Activated naive CD4-positive, alpha-beta T cell treated with anti-CD3 and anti-CD28 coated beads, Interleukin-2, amount 50 U/mL, for 24 hours (primary cell): ENCODE measurements around the gene GPHA2.

Experiments used
- H3K27ac Mint-ChIP-seq: one replicate; pipeline ENCODE4 v1.8.0; 2021; ENCODE audit warnings: mild to moderate bottlenecking, mixed read lengths
- H3K27me3 Mint-ChIP-seq: one replicate; pipeline ENCODE4 v1.8.0; 2021; ENCODE audit warnings: mixed read lengths
- H3K36me3 Mint-ChIP-seq: one replicate; pipeline ENCODE4 v1.8.0; 2021; ENCODE audit warnings: mixed read lengths
- H3K4me1 Mint-ChIP-seq: one replicate; pipeline ENCODE4 v1.8.0; 2021; ENCODE audit warnings: mixed read lengths
- H3K4me3 Mint-ChIP-seq: one replicate; pipeline ENCODE4 v1.8.0; 2021; ENCODE audit warnings: mild to moderate bottlenecking, mixed read lengths
- H3K9me3 Mint-ChIP-seq: one replicate; pipeline ENCODE4 v1.8.0; 2021; ENCODE audit warnings: mixed read lengths

Gene GPHA2

GRCh38 chr11:64891880-64892279 lies 43.8 kb downstream of the GPHA2 start:
- no peak overlapping the region for H3K27ac Mint-ChIP-seq
- no peak overlapping the region for H3K4me3 Mint-ChIP-seq
- H3K36me3 Mint-ChIP-seq: no peaks in the 10 kb centered on the region
- H3K4me1 Mint-ChIP-seq: peaks cover 11% of the 10 kb centered on the region
- H3K27me3 Mint-ChIP-seq: no peaks in the 10 kb centered on the region
- no peaks in the 10 kb centered on the region for H3K9me3 Mint-ChIP-seq

DNA sequence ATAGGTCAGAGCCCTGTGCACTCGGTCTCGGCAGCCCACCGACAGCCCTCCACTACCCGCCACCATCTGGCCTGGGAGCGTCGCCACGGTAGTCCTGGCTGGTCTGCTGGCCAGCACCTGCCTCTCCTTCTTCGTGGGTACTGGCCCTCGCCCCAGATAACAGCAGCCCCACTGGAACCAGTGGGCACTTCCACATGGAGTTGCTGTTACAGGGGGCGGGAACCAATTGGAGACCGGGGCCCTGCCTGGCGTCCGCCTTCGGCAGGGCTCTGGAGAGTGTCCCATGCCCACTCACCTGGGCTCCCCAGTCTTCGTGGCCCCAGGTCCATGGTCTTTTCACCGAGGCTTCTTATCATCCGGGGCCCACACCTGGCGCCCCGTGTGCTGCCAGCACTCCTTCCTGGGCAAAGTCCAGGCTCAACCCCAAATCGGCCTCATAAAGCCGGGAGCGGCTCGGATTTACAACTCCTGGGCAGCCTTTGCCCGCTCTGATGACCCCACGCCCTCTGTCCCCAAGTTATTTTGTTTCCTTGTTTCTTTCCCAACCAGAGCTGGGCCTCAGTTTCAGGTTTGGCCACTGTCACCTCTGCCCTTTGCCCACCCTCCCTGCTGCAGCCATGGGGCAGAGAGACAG lies 44.4 kb downstream of the GPHA2 start:
- H3K27me3 Mint-ChIP-seq: no peaks in the 10 kb centered on the region
- H3K36me3 Mint-ChIP-seq: no peaks in the 10 kb centered on the region
- H3K9me3 Mint-ChIP-seq: no peaks in the 10 kb centered on the region
- peaks cover 11% of the 10 kb centered on the region for H3K4me1 Mint-ChIP-seq
- H3K4me3 Mint-ChIP-seq: no peak overlapping the region
- H3K27ac Mint-ChIP-seq: no peak overlapping the region

- Mint-ChIP-seq H3K27me3 (no peaks in the 10 kb centered on the region), H3K36me3 (no peaks in the 10 kb centered on the region), H3K27ac (no peak overlapping the region), H3K4me3 (no peak overlapping the region), H3K4me1 (peaks cover 19% of the 10 kb centered on the region), H3K9me3 (no peaks in the 10 kb centered on the region)
Measured at GRCh38 chr11:64890522-64890939, 45.2 kb downstream of the GPHA2 start.

DNA sequence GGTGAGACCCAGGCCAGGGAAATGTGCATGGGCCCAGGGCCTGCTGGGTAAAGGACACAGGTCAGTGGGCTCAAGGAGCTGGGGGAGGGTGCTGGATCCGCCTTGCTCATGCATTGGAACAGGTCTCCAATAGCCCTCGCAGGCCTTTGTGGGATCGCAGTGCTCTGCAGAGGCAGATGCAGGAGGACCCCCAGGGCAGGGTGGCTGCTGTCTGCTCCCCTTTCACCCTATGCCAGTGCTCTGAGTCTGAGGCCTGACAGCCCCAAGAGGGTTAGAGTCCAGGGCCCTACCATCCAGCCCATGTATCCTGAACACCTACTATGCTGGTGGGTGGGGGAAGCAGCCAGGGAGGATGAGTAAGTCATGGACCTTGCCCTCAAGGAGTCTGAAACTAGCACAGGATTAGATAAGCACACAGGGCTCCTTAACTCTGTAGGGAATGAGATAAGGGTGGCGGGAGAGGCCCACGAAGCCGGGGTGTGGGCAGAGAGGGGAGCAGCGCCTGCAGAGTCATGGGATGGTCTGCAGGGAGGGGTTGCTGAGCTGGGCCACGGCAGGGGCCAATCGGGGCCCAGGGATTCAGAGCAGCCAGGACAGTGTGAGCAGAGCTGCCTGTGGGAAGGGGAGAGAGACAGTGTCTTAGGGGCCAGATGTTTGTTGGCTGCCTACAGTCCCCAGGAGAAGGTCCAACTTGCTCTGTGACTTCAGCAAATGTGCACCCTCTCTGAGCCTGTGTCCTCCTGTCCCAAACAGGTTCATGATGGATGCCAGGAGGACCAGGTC lies 46.8 kb downstream of the GPHA2 start:
- H3K27ac Mint-ChIP-seq: no peak overlapping the region
- no peaks in the 10 kb centered on the region for H3K27me3 Mint-ChIP-seq
- no peaks in the 10 kb centered on the region for H3K9me3 Mint-ChIP-seq
- no peaks in the 10 kb centered on the region for H3K36me3 Mint-ChIP-seq
- H3K4me3 Mint-ChIP-seq: no peak overlapping the region
- peaks cover 30% of the 10 kb centered on the region for H3K4me1 Mint-ChIP-seq

- H3K9me3 Mint-ChIP-seq: no peaks in the 10 kb centered on the region
- H3K27ac Mint-ChIP-seq: peak overlapping the region; percentile 88
- H3K4me3 Mint-ChIP-seq: peak overlapping the region; percentile 81
- H3K4me1 Mint-ChIP-seq: peaks cover 30% of the 10 kb centered on the region
- H3K36me3 Mint-ChIP-seq: no peaks in the 10 kb centered on the region
- H3K27me3 Mint-ChIP-seq: no peaks in the 10 kb centered on the region
Measured at GRCh38 chr11:64888406-64888728, 47.3 kb downstream of the GPHA2 start.

DNA sequence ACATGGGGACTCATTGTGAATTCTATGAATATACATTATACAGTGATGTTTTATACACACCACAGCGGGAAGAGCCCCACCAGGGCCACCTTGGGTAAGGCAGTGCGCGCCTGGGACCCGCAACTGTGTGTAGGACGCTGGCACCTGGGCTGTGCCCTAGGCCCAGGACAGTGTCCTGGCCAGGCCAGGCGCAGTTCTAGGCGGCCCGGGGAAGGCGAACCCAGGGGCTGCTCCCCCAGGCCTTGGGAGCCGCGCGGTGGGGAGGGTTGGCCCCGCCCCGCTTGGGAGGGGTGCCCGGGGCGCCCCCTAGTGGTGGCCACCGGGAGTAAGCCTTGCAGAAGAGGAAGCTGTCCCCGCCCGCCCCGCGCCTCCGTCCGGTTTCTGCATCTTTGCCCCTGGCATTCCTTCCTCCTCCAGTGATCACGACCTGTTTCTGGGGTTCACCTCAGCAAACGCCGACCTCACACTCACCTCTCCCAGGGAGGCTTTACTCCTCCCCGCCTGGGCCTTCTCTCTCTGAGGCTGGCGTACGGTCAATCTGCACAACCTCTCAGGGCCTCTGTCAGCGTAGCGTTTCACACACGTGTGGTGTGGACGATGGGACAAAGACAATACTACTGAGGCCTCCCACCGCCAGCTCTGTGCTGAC lies 47.8 kb downstream of the GPHA2 start:
- Mint-ChIP-seq H3K4me3 (peak overlapping the region; percentile 81), H3K27ac (peak overlapping the region; percentile 88), H3K4me1 (peaks cover 30% of the 10 kb centered on the region), H3K9me3 (no peaks in the 10 kb centered on the region), H3K27me3 (no peaks in the 10 kb centered on the region), H3K36me3 (no peaks in the 10 kb centered on the region)

DNA sequence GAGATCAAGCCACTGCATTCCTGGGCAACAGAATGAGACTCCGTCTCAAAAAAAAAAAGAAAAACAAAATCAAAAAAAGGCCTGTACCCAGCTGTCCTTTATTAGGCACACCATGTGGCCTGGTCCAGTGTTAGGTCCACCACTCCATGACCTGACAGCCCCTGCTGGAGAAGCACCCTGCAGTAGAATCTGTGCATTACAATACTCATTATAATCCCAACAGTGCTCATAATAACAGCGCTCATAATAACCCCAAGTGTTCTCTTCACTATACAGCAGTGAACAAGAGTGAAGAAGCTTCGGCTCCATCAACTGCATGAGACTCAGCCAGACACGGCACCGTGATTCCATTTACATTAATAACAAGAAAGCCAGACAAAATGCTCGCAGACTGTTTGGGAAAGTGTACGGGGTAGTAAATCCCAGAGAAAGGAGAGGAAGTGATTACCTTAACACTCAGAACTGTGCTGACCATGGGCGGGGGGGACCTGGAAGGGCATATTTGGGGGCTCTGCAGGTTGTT lies 48.4 kb downstream of the GPHA2 start:
- peak overlapping the region; percentile 27 for H3K4me3 Mint-ChIP-seq
- peak overlapping the region; percentile 86 for H3K27ac Mint-ChIP-seq
- peaks cover 32% of the 10 kb centered on the region for H3K4me1 Mint-ChIP-seq
- no peaks in the 10 kb centered on the region for H3K27me3 Mint-ChIP-seq
- H3K9me3 Mint-ChIP-seq: no peaks in the 10 kb centered on the region
- no peaks in the 10 kb centered on the region for H3K36me3 Mint-ChIP-seq

DNA sequence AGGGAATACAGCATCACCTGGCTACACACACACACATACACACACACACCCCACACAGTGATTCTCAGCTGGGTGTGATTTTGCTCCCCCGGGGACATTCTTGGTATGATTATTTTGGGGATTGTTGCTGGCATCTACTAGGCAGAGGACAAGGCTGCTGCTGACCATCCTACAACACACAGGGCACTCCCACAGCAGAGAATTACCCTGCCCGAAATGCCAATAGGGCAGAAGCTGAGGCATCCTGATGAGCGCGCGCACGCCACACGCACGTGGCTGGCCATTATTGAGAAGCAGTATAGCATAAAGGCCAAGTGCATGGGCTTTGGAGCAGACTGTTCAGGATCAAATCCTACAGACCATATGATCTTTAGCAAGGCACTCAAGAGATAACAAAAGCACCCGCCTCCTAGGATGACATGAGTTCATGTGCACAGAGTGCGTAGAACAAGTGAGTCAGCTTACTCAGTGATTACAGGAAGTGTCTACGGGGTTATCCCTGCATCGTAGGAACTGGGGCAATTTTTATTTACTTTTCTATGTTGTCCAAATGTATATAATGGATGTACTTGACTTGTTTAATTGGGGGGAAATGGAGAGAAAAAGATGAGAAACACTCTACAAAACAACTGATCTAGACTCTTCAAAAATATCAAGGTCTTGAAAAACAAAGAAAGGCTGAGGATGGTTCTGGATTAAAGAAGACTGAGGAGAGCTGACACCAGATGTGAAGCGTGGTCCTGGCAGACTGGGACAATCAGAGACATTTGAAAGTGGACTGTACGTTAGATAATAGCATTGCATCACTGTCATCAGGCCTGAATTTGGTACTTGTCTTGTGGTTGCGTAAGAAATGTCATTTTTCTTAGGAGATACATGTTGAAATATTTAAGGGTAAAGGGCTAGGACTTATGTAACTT lies 50.1 kb downstream of the GPHA2 start:
- peak overlapping the region; percentile 85 for H3K27ac Mint-ChIP-seq
- H3K9me3 Mint-ChIP-seq: no peaks in the 10 kb centered on the region
- peak overlapping the region; percentile 48 for H3K4me3 Mint-ChIP-seq
- H3K4me1 Mint-ChIP-seq: peaks cover 43% of the 10 kb centered on the region
- no peaks in the 10 kb centered on the region for H3K36me3 Mint-ChIP-seq
- H3K27me3 Mint-ChIP-seq: no peaks in the 10 kb centered on the region
